Choroid plexus epithelial cell (primary cell): ENCODE data around the gene PCYT2.

Experiments
- DNase-seq: peaks from one replicate; pipeline ENCODE4 v3.0.0-alpha.2; 2010; ENCODE audit warnings: low read depth
- H3K4me3 ChIP-seq: 2 replicates; pipeline ENCODE4 v1.5.1; 2011; ENCODE audit warnings: low read depth, mild to moderate bottlenecking, control low read depth, low read length, moderate library complexity
- TF ChIP-seq, protein P1 (sequence below): conservative IDR thresholded peaks from 2 replicates; pipeline ENCODE4 v1.5.1; 2011; ENCODE audit warnings: low read depth, mild to moderate bottlenecking, control low read depth, inconsistent platforms, low read length, moderate library complexity

PCYT2 gene

DNA sequence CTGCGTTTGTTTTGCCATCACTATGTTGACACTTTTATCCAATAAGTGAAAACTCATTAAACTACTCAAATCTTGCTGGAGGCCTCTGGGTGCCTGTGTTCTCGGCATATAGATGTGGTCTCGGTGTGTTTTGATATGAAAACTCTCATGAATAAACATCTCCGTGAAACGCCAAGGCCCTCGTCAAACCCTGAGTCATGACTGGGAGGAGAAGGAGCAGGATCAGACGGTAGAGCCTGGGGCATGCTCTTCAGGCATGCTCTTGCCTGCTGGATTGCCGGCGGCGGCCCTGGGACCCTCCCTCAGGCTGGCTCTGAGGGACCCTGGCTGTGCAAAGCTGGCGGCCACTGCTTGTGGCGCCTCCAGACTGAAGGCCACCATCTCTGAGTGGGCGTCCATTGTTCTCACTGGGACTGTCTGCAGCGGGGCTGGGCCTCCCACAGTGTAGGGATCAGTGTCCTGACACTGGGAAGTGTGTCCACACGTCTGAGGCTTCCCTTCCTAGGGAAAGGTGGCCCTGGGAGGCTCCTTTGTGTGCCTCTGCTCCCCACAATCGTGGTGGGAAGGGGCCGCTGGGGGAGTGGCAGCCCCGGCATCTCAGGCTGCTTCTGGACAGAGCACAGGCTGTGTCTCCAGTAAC is 10.9 kb downstream of the PCYT2 start:
- TF ChIP-seq, protein P1, sequence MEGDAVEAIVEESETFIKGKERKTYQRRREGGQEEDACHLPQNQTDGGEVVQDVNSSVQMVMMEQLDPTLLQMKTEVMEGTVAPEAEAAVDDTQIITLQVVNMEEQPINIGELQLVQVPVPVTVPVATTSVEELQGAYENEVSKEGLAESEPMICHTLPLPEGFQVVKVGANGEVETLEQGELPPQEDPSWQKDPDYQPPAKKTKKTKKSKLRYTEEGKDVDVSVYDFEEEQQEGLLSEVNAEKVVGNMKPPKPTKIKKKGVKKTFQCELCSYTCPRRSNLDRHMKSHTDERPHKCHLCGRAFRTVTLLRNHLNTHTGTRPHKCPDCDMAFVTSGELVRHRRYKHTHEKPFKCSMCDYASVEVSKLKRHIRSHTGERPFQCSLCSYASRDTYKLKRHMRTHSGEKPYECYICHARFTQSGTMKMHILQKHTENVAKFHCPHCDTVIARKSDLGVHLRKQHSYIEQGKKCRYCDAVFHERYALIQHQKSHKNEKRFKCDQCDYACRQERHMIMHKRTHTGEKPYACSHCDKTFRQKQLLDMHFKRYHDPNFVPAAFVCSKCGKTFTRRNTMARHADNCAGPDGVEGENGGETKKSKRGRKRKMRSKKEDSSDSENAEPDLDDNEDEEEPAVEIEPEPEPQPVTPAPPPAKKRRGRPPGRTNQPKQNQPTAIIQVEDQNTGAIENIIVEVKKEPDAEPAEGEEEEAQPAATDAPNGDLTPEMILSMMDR = no peak
- no peak overlapping the region for H3K4me3 ChIP-seq
- no peak for DNase-seq

DNA sequence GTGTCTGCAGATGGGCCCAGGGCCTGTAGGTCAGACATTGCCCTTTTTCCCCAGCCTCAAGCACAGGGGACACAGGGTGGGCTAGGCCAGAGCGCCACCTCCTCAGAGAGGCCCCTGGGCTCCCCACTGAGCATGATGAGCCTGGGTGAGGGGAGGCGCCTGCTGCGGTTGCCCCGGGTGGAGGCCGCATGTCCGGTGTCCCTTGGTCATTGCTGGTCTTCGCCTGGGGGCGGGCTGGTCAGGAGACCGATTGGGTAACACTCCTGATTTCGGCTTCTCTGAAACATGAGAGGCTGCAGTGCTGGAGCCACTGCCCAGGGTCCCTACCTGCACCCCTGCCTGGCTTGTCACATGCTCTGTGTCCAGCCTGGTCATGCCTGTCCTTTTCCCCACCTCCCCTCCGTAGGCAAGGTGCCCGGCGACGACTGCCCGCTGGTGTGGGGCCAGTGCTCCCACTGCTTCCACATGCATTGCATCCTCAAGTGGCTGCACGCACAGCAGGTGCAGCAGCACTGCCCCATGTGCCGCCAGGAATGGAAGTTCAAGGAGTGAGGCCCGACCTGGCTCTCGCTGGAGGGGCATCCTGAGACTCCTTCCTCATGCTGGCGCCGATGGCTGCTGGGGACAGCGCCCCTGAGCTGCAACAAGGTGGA is 11.6 kb downstream of the PCYT2 start:
- H3K4me3 ChIP-seq = no peak overlapping the region
- TF ChIP-seq, protein P1 = no peak
- DNase-seq = no peak

DNA sequence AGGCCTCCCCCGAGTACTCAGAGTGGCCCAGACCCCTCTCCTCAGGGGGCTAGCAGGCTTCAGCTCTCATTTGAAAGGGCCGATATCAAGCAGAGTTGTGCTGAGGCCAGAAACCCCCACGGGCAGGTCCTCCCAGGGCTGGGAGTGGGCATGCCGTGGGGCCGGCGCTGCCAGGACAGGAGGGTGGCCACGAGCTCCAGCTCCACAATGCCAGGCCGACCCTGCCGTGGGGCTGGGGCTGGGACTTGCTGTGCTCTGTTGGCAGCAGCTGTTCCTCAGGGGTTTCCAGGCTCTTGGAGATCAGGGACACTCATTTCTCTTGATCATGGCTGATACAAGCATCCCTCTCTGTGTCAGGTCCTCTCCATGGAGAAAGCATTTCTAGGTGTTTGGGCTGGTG is 12.3 kb downstream of the PCYT2 start:
- H3K4me3 ChIP-seq = no peak overlapping the region
- TF ChIP-seq, protein P1 = no peak
- DNase-seq = no peak

DNA sequence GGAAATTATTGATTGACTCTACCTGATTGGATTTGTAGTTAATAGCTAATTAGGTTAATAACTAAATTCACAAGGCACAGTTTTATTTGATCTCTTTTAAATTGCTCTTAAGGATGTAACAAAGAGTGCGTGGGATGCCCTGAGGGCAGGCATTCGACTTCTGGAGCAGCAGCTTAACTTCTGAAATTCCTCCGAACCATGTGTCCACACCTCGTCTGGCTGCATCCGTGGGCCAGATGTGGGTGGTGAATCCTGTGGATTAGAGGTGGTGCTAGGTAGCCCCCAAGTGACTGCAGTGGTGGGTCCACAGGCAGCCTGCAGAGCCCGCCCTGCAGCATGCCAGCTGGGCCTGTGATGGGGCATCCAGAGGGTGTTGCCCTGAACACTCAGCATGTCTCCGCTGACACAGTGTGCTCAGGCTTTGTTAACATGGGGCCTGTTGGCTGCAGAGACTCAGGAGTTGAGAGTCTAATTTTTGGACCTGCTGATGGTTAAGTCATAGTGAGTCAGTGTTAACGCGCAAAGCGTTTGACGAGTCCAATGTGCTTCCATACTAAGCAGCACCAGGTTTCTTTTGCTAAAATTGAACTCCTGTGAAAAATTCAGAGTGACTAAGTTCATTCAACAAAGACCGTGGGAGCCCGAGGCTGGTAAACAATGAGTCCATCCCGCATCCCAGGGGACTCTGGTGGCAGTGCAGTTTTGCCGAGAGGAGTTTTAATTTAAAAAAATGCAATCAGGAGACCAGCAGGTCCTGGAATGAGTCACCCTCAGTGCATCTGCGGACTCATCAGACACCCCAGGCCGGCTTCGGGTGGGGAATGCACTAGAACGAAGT is 13.0 kb downstream of the PCYT2 start:
- no peak overlapping the region for H3K4me3 ChIP-seq
- DNase-seq = peak; percentile 87
- TF ChIP-seq, protein P1 = no peak

DNA sequence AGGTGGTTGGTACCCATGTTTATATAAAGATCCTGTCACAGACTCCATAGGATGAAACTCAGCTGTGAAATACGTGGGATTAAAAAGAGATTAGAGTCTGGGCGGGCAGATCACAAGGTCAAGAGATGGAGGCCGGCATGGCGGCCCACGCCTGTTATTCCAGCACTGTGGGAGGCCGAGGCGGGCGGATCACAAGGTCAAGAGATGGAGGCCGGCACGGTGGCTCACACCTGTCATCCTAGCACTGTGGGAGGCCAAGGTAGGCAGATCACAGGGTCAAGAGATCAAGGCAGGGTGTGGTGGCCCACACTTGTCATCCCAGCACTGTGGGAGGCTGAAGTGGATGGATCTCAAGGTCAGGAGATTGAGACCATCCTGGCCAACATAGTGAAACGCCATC is 15.8 kb downstream of the PCYT2 start:
- TF ChIP-seq, protein P1 = no peak
- no peak overlapping the region for H3K4me3 ChIP-seq
- DNase-seq = no peak

DNA sequence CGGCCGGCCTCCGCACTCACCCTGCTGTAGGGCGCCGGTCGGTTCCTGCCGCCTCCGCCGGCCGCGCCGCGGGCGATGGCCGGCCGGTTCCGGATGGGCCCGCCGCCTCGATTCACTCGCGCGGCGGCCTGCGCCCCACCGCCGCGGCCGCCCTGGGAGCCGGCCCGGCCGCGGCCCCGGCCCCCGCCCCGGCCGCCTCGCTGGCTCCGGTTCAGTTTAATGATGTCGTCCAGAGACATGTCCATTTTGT is 20.0 kb downstream of the PCYT2 start:
- peak overlapping the region; percentile 91 for H3K4me3 ChIP-seq
- TF ChIP-seq, protein P1 = no peak
- no peak for DNase-seq
